Hepatocyte (in vitro differentiated cells): ENCODE data around the gene ALDH2.

Experiments used
- CTCF ChIP-seq: fragments of 200-600 bp; sonication (generic); IDR thresholded peaks from 2 replicates; pipeline ENCODE4 v1.5.1; 2016; ENCODE audit warnings: antibody characterized with exemption, mild to moderate bottlenecking; ENCODE audit not compliant: poor library complexity
- EZH2 ChIP-seq: fragments of 200-600 bp; sonication (generic); IDR thresholded peaks from 2 replicates; pipeline ENCODE4 v1.6.1; 2016; ENCODE audit warnings: antibody characterized with exemption, mild to moderate bottlenecking, borderline replicate concordance
- EZH2phosphoT487 ChIP-seq: fragments of 200-600 bp; sonication (generic); IDR thresholded peaks from one replicate; pipeline ENCODE4 v1.6.1; 2018; ENCODE audit warnings: antibody characterized with exemption, mild to moderate bottlenecking, low read depth, moderate library complexity; ENCODE audit not compliant: unreplicated experiment, severe bottlenecking

GRCh38 chr12:111792856-111793235 is 26.1 kb downstream of the ALDH2 start:
- TF ChIP-seq CTCF (no peak), EZH2 (no peak), EZH2phosphoT487 (no peak)
